Measurements from ENCODE around the gene TRAF3IP1.

TRAF3IP1 gene

DNA sequence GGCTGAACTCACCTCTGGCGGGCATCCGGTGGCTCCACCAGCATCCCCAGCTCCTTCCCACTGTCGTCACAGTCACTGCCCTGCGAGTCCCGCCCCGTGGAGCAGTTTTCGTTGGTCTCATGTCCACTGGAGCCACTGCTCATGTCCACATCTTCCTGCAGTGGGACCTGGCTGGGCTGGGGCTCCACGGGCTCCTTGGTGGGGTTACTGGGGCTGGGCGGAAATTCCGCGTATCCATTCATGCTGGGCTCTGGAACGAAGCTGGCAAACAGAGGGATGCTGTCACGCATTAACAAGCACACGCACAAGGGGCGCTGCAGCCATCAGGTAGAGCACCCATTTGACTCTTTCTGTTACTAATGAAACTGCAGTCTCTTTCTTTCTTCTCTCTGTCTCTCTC lies 42.6 kb upstream of the TRAF3IP1 start:
- ChIA-PET CTCF (interaction anchor here (0.7 kb wide), 1 partner anchor 62 kb away, joined by 3 read pairs; no protein-coding TSS in a partner anchor), POLR2A (ENCODE audit: low non-redundant PET) (no interaction called here)
- DNase-seq (ENCODE audit: low spot score) = no peak
- TF ChIP-seq, protein P1, sequence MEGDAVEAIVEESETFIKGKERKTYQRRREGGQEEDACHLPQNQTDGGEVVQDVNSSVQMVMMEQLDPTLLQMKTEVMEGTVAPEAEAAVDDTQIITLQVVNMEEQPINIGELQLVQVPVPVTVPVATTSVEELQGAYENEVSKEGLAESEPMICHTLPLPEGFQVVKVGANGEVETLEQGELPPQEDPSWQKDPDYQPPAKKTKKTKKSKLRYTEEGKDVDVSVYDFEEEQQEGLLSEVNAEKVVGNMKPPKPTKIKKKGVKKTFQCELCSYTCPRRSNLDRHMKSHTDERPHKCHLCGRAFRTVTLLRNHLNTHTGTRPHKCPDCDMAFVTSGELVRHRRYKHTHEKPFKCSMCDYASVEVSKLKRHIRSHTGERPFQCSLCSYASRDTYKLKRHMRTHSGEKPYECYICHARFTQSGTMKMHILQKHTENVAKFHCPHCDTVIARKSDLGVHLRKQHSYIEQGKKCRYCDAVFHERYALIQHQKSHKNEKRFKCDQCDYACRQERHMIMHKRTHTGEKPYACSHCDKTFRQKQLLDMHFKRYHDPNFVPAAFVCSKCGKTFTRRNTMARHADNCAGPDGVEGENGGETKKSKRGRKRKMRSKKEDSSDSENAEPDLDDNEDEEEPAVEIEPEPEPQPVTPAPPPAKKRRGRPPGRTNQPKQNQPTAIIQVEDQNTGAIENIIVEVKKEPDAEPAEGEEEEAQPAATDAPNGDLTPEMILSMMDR (conservative IDR thresholded peaks at IDR 0.05; ENCODE audit: low read depth) = no peak
- H3K27ac ChIP-seq = peak overlapping the region; percentile 16

- TF ChIP-seq, protein P1 (conservative IDR thresholded peaks at IDR 0.05; ENCODE audit: low read depth) = no peak
- peak overlapping the region; percentile 14; the same call in 1 of the 2 replicates for H3K27ac ChIP-seq
- CTCF ChIA-PET = no interaction called here
- DNase-seq (ENCODE audit: low spot score) = no peak
- POLR2A ChIA-PET (ENCODE audit: low non-redundant PET) = interaction anchor here (0.6 kb wide), 1 partner anchor 11 kb away, joined by 3 read pairs; no protein-coding TSS in a partner anchor
Measured at GRCh38 chr2:238278626-238279323, 41.5 kb upstream of the TRAF3IP1 start.

DNA sequence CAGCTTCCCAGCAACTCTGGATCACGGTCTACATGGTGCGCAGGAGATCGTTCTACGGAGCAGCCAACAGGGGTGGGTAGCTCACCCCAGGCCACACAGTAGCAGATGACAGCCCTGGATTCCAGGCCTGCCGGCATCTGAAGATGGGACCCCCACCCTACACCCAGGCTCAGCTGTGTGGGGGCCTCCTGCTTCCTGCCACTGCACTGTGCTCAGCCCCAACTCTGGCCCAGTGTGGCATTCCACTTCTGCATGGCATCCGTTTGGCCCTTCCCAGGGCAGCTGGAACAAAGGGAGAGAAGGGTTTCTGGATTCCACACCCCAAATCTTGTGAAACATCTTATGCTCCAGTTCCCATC lies 41.0 kb upstream of the TRAF3IP1 start:
- TF ChIP-seq, protein P1 (conservative IDR thresholded peaks at IDR 0.05; ENCODE audit: low read depth) = no peak
- DNase-seq (ENCODE audit: low spot score) = no peak
- peak overlapping the region; percentile 14; the same call in 1 of the 2 replicates for H3K27ac ChIP-seq
- CTCF ChIA-PET = no interaction called here
- POLR2A ChIA-PET (ENCODE audit: low non-redundant PET) = interaction anchor here (0.6 kb wide), 1 partner anchor 12 kb away, joined by 3 read pairs; no protein-coding TSS in a partner anchor

- DNase-seq (ENCODE audit: low spot score) = no peak
- H3K27ac ChIP-seq = no peak overlapping the region
- ChIA-PET CTCF (no interaction called here), POLR2A (ENCODE audit: low non-redundant PET) (no interaction called here)
- TF ChIP-seq, protein P1 (conservative IDR thresholded peaks at IDR 0.05; ENCODE audit: low read depth) = no peak
Measured at GRCh38 chr2:238280083-238280825, 40.1 kb upstream of the TRAF3IP1 start.

- TF ChIP-seq, protein P1 (conservative IDR thresholded peaks at IDR 0.05; ENCODE audit: low read depth) = no peak
- DNase-seq (ENCODE audit: low spot score) = no peak
- peak overlapping the region; percentile 97; the same call in 1 of the 2 replicates for H3K27ac ChIP-seq
- CTCF ChIA-PET = no interaction called here
- POLR2A ChIA-PET (ENCODE audit: low non-redundant PET) = no interaction called here
Measured at GRCh38 chr2:238281826-238282480, 38.4 kb upstream of the TRAF3IP1 start.
